T-helper 2 cell (primary cell): ENCODE results near the gene ZNF501.
A peak's percentile ranks its signal among the peaks of the same experiment; 100 is the strongest.

Source experiments
- DNase-seq, 5 experiments: peaks; one replicate each; pipeline versions ENCODE4 v3.0.0 to v3.0.0-alpha.2; 2012 to 2022
- total RNA-seq, 2 donors: gene quantifications; one replicate each; lab custom pipeline; 2026; lab: John Stamatoyannopoulos, UW

Gene ZNF501
- total RNA-seq: 1.2 to 2.7 reads per million in 2 donors

DNA sequence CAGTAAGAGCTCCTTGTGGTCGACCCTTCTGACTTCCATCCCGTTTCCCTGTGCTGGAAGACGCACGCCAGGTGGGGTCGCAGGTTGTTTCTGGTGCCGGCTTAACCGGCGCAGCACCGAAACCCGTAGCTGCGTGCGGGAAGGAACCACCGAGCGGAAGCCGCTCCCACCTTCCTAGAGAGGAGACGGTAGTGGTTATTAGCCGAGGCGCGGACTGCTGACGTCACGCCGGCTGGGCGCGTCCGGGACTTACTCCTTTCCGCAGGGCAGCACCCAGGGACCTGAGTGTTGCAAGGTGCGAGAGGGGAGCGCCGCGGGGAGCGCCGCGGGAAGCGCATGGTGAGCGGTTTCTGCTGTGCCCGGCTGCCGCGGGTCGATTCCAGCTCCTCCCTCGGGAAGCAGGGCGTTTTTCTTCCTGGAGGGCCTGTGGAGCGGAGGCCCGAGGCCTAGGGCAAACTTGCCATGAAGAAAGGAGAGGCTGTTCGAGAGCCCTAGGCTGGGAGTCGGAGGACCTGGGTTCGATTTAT, at the start of gene ZNF501:
Gene ZNF501 (plus strand): TSS at position 252 of the 527 bp plus-strand sequence. CDS start 4,787 bp downstream, outside the sequence.
- peak; percentile 36 to 87 (median 72) for DNase-seq

DNA sequence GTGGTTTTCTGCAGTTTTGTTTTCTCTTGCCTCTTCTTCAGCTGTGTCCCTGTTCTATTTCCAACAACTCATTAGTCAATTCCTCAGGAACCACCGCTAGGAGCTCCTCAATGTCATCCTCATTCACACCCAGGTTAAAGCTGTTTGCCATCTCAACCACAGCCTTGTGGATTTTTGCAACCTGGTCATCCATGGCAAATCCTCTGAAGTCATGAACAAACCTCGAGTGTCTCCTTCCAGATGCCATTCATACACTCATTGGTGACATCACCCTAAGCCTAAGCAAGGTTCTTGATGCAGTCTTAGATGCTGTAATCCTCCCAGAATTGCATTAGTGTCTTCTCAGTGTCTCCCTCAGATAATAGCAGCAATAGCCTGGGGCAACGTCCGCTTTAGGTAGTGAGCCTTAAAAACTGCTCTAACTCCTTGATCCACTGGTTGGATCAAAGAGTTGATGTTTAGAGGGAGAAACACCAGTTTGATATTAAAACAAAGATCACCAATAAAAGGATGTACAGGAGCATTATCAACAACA, 48.4 kb upstream of the ZNF501 start:
- DNase-seq: no peak

DNA sequence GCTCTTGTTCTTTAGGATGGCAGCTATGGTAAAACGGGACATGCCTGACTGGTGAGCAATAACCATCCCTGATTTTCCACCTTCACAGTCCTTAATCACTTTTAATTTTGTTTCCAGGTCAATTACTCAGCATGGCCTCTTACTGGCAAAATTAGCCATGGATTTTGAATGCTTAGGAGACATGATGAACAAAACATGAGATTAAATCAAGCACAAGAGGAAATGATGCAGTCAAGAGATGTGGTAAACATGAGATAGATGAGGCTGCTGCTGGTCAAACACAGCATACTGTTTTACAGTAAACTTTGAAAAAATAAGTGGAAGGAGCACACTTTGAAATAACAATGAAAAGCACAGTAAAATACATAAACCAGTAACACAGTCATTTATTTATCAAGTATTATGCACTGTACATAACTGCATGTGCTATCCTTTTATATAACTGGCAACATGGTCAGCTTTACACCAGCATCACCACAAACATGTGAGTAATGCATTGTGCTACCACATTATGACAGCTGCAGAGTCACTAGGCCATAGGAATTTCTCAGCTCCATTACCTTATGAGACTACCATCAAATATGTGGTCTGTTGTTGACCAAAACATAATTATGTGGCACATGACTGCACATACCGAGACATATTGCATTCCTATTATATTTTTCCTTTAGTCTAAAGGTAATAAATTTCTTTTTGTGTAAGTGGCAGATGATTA, 47.1 kb upstream of the ZNF501 start:
- no peak for DNase-seq

DNA sequence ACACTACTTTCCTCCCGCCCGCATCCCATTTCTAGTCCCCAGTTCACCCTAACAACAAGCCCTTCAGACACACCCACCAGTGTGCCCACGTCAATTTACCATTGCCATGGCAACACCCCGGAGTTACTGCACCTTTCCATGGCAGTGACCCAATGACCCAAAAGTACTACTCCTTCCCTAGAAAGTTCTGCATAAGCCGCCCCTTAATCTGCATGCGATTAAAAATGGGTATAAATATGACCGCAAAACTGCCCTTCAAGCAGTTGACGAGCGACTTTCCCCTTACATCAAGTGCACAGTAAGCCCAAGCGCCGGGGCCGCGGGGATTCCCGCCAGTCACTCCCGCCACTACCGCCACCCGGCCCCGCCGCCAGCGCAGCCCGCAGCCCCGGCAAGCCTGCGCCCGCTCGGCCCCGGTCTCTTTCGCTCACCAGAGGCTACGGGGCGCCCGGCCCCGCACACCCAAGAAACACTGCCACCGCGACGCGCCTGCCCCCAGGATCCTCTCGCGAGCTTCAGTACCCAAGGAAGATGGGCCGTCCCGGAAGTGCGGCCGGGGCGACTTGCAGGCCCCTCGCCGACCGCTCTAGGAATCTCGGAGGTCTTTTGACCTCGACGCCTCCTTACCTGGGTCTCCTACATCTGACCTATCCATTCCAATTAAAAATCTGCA, 44.2 kb upstream of the ZNF501 start:
- DNase-seq: peak in 2 of 5 experiments; percentile 19 to 55

DNA sequence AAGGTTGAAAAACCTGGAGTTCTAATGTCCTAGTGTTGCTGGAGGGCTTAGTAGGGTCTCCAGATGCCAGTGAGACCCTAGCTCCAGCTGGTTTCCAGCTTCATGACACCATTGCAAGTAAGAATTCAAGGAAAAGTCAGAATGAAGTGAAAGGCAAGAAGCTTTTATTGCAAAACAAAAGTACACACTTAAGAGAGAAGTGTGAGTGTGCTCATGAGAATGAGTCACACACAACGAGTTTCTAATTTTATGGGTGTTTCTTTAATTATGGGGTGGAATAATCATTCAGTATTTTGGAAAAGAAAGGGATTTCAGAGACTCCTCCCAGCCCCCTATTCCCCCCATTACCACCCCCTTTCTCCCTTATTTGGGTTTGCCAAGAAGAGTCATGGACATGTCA, 41.5 kb upstream of the ZNF501 start:
- no peak for DNase-seq

DNA sequence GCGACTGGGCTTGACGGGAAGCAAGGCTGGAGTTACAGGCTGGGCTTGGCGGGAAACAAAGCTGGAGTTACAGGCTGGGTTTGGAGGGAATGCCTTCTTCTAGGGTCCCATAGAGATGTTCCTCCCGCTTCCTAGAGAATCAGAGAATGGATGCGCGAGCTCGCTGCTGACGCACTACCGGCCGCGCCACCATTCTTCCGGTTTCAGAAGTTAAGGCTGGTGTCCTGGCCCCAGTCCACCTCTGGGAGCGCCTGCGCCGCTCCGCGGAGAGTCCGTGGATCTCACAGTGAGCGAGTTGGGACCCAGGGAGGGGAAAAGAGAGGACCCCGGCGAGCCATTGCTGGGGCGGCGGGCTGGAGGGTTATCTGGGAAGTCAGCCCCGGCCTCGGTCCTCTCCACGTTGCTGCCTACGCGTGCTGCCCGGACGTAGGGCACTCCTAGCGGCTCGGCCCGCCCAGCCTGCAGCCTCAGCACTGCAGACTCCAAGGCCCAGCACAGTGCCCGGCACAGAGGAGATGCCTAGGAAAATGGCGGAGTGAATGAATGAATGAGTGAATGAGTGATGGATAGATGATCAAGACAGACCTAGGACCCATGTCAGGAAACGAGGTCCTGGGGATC, 16.9 kb upstream of the ZNF501 start, which contains the start of gene ZNF502:
Gene ZNF502 (plus strand): TSS at position 206 of the 621 bp plus-strand sequence. CDS start 7,602 bp downstream, outside the sequence.
- peak; percentile 5 to 57 (median 23) for DNase-seq

DNA sequence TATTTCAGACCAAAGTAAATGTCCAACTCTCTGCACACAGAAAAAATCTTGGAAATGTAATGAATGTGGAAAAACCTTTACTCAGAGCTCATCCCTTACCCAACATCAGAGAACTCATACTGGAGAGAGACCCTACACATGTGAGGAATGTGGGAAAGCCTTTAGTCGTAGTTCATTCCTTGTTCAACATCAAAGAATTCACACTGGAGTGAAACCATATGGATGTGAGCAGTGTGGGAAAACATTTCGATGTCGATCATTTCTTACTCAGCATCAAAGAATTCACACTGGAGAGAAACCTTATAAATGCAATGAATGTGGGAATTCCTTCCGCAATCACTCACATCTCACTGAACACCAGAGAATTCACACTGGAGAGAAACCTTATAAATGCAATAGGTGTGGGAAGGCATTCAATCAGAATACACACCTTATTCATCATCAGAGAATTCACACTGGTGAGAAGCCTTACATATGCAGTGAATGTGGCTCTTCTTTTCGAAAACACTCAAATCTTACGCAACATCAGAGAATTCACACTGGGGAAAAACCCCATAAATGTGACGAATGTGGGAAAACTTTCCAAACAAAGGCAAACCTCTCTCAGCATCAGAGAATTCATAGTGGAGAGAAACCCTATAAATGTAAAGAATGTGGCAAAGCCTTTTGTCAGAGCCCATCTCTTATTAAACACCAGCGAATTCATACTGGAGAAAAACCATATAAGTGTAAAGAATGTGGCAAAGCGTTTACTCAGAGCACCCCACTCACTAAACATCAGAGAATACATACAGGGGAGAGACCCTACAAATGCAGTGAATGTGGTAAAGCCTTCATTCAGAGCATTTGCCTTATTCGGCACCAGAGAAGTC, 8.0 kb upstream of the ZNF501 start:
- no peak for DNase-seq

DNA sequence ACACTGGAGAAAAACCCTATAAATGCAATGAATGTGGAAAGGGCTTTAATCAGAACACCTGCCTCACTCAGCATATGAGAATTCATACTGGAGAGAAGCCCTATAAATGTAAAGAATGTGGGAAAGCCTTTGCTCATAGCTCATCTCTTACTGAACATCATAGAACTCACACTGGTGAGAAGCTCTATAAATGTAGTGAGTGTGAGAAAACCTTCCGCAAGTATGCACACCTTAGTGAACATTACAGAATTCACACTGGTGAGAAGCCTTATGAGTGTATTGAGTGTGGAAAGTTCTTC, 7.4 kb upstream of the ZNF501 start:
- DNase-seq: no peak

DNA sequence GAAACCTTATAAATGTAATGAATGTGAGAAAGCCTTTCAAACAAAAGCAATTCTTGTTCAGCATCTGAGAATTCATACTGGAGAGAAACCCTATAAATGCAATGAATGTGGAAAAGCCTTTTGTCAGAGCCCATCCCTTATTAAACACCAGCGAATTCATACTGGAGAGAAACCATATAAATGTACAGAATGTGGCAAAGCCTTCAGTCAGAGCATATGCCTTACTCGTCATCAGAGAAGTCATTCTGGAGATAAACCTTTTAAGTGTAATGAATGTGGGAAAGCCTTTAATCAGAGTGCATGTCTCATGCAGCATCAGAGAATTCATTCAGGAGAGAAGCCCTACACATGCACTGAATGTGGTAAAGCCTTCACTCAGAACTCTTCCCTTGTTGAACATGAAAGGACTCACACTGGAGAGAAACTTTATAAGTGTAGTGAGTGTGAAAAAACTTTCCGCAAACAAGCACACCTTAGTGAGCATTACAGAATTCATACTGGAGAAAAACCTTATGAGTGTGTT, 5.3 kb downstream of the ZNF501 start:
- DNase-seq: no peak

DNA sequence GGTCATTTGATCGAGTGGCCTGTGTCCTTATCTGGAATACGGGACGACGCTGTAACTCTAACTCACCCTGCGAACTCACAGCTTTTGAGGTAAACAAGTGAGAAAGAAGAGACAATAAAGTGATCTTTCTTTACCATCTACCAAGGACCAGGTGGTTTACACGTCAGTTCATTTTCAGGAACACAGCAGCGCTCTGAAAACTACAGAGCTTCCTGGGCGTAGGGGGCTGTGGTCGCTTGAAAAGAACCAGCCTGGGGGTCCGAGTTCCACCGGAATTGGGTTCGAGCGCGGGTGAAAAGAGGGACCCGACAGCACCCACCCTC, 31.6 kb downstream of the ZNF501 start:
- no peak for DNase-seq

DNA sequence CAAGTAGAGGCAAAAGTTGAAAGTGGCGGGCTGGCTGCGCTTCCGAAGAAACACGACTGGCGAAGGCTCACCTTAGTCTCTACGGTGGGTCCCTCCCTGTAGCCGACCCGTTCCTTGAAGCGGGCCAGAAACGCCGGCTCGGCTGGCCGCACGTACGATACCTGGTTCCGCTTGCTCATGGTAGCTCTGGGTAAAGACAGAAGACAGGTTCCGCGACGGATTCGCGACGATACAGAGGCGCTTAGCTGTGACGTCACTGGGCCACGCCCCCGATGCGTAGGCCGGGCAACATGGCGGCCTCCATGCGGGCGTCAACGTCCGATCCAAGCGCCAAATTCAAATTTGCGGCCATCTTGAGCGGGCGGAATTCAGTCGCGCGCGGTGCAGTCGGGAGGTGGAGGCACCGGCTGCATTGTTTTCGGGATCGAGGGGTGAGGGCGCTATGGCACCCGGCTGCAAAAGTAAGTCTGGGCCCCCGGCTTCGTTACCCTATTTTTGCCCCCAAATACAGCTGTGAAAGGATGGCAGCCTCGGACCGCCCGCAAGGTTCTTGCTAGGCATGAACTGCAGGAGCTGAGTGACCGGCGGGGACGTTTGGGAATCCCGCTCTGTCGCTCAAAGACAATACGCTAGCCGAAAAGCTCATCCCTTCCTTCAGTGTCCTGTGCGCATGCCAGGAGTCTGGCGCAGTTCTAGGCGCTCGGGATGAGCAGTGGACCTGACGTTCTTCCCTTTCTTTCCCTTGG, 32.2 kb downstream of the ZNF501 start, which contains the start of the genes KIAA1143 and KIF15:
Gene KIAA1143 (minus strand): TSS at position 196 of the 746 bp plus-strand sequence. CDS start 17 bp downstream, at position 179.
Gene KIF15 (plus strand): TSS at position 371 of the 746 bp plus-strand sequence. CDS start 72 bp downstream, at position 443.
- peak; percentile 89 to 99 (median 95) for DNase-seq

DNA sequence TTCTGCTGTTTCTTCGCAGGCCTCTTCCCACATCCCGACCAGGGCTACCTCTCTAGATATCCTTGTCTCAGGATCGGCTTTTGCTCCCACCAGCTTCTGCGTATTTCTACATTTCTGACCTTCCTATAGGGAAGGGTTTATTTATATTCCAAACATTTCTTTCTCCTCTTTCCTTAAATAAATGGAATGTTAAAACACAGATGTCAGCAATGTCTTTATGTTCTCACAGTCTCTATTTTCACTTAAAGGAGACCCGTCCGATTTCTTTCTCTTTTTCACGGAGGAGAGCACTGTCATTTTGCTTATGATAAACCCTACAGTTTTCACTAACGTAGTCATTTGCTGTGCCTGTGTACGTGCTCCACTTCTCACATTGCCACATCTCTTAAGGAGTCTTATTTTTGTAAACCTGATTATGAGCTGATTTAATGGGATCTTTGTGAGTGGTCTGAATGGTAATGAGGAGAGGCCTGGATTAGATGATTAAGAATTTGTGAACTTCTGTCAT, 32.8 kb downstream of the ZNF501 start:
- peak in 1 of 5 experiments; percentile 27 for DNase-seq

DNA sequence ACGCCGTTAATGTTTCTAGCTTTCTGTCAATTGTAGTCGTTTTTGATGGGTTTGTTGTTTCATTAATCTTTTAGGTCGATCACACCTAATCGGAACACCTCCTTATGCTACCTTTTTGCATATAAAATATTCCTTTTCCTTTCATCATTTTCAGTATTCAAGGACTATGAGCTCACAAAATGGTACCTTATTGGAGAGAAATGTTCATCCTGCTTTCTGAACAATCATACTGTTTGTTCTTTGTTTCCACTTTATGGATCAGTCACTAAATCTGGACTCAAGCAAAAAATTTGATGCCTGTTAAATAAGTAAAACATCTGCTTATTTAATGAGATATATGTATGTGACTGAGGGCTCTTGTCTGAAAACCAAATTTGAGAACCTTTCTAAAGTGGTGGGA, 33.3 kb downstream of the ZNF501 start:
- DNase-seq: no peak

DNA sequence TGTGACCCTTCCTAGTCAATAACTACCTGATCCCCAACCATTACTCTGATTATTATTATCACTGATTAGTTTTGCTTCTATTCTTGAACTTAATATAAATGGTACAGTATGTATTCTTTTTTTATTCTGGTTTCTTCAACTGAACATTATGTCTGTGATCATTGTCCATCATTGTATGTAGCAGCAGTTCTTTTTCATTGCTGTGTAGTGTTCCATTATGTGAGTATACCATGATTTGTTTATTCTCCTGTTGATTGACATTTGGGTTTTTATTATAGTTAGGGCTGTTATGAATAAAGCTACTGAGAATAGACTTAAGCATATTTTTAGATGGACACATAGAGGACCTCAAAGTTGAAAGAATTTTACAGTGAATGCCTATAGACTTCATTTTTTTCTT, 34.8 kb downstream of the ZNF501 start:
- DNase-seq: no peak

DNA sequence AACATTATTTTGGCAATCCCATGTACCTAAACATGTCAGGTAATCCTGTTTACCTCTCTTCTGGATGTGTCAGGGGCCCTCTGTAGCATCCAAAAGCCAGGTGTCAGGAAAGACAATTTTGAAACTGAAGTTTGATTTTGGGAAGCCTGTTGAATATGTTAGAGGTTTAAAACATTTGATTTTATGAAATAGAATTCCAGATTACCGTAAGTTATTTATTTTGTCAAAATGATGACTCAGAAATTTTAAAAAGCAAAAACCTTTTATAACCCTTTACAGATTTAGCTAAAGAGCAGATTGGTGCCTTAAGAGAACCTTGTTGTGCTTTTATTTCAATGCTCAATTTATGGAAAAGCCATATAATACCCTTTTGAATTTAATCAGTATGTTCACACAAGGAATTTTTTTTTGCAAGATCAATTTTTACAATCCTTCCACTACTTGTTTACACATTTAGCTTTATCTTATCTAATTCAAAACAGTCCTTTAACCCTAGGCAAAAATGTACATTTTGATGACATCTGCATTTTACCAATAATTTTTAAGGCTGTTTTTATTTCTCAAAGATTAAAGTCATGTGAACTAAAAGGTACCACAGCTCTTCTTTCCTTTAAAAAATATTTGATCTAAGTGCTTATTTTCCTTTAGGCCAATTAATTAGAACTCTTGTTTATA, 42.1 kb downstream of the ZNF501 start:
- no peak for DNase-seq

DNA sequence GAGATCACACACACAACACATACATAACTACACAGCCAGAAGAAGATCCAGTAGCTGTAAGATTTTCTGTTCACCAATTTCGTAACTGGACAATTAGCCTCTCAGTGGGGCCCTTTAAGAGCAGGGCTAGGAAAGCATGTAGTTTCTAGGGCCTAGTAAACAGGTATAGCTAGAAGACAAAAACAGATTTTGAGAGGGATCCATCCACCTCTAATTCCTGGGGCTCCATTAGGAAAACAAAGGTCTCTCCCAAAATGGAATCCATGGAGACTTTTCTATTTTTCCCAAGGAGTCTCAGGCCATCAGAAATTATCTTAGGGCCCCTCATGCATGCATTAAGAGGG, 42.6 kb downstream of the ZNF501 start:
- DNase-seq: no peak

DNA sequence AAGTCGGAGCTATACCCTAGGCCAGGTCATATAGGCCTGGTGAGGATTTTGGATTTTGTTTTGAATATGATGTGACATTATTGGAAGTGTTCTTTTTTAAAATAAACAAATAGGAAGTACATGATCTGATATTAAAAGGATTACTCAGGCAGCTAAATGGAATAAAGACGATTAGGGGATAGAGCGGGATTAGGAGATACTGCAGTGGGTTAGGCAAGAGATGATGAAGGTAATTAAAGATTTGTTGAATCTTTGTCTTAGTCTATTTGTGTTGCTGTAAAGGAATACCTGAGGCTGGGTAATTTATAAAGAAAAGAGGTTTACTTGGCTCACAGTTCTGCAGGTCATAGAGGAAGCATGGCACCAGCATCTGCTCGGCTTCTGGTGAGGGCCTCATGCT, 53.5 kb downstream of the ZNF501 start:
- DNase-seq: no peak
